K562 (cell line): Measurements from ENCODE around the gene MITF. TPM values are rescaled to one million over a fixed set of nuclear protein-coding genes. Genes with fewer than 3 reads are reported as not detected.

Experiments
- ATAC-seq: fragments of 200-7000 bp; cut with Tn5 transposase; 3 replicates; pipeline ENCODE4 v1.9.1; 2020; ENCODE audit warnings: moderate library complexity
- BruUV-seq: library from RNA; stranded (reverse); fragments of 400-500 nt; replicated peaks from 2 replicates; lab custom pipeline; 2021; lab: Mats Ljungman, UMichigan
- CTCF ChIA-PET: fragments of 300-600 bp; formaldehyde crosslinking; extraction: SDS; loops from one replicate; lab custom pipeline; 2021; ENCODE audit warnings: low intra/inter-chr PET ratio; lab: Yijun Ruan, JAX
- POLR2A ChIA-PET: fragments of 300-600, 350-650 bp; sonication (Branson Sonifier 250); formaldehyde crosslinking; extraction: SDS; loops from one replicate; lab custom pipeline; 2021; ENCODE audit warnings: antibody characterized with exemption, inconsistent platforms; lab: Yijun Ruan, JAX
- DNase-seq, 4 experiments: peaks; one replicate each; pipeline versions ENCODE4 v3.0.0 to v3.0.0-alpha.2; 2011 to 2018; ENCODE audit warnings: low spot score in 3 of 4, mixed read lengths in 3 of 4; ENCODE audit errors: extremely low read depth in 1 of 4
- FAIRE-seq: peaks from 2 replicates; lab custom pipeline; 2011; peaks lifted over from hg19 to GRCh38; lab: Jason Lieb, UNC
- H2AFZ ChIP-seq: 2 replicates; pipeline ENCODE4 v1.6.0; 2011; ENCODE audit warnings: low read depth, low read length, control low read depth, inconsistent platforms
- H3K27ac ChIP-seq: fragments of 200-600 bp; 3 replicates; pipeline ENCODE4 v1.8.0; 2011; ENCODE audit warnings: low read depth, mild to moderate bottlenecking, control low read depth, inconsistent platforms, low read length, moderate library complexity, mixed read lengths; ENCODE audit errors: extremely low read depth
- H3K27me3 ChIP-seq, 2 experiments: fragments of 300-600 bp in 1 of 2; 2 replicates in 1 of 2; 3 replicates in 1 of 2; pipeline versions ENCODE4 v1.6.0 to v1.8.0; 2011; ENCODE audit warnings: inconsistent platforms in 2 of 2, low read length in 2 of 2, mild to moderate bottlenecking in 1 of 2, mixed read lengths in 1 of 2, moderate library complexity in 1 of 2; ENCODE audit not compliant: control insufficient read depth in 2 of 2, insufficient read depth in 2 of 2
- H3K36me3 ChIP-seq: fragments of 300-600 bp; 3 replicates; pipeline ENCODE4 v1.8.0; 2011; ENCODE audit warnings: mild to moderate bottlenecking, low read length, inconsistent platforms; ENCODE audit not compliant: control insufficient read depth, insufficient read depth
- H3K4me1 ChIP-seq, 2 experiments: fragments of 200-600 bp in 1 of 2; replicated peaks in 1 of 2; 2 replicates in 1 of 2; 3 replicates in 1 of 2; pipeline versions ENCODE4 v1.5.1 to v1.8.0; 2011; ENCODE audit warnings: inconsistent platforms in 2 of 2, low read length in 2 of 2, mild to moderate bottlenecking in 1 of 2, mixed read lengths in 1 of 2, moderate library complexity in 1 of 2; ENCODE audit not compliant: control insufficient read depth in 2 of 2, insufficient read depth in 2 of 2
- H3K4me2 ChIP-seq: 2 replicates; pipeline ENCODE4 v1.6.1; 2011; ENCODE audit warnings: low read length, control low read depth, inconsistent platforms, mixed read lengths; ENCODE audit not compliant: insufficient read depth
- H3K4me3 ChIP-seq: fragments of 200-600 bp; sonication (generic), shearing (Covaris generic); 2 replicates; pipeline ENCODE4 v1.5.1; 2016; ENCODE audit warnings: control low read depth, inconsistent platforms
- H3K79me2 ChIP-seq: fragments of 200-600 bp; 3 replicates; pipeline ENCODE4 v1.8.0; 2011; ENCODE audit warnings: low read length, inconsistent platforms; ENCODE audit not compliant: control insufficient read depth, insufficient read depth
- H3K9ac ChIP-seq, 2 experiments: 2 replicates each; pipeline versions ENCODE4 v1.6.0 to v1.6.1; 2011; ENCODE audit warnings: low read depth in 2 of 2, low read length in 2 of 2, control low read depth in 1 of 2, inconsistent platforms in 1 of 2, mild to moderate bottlenecking in 1 of 2, mixed read lengths in 1 of 2; ENCODE audit not compliant: insufficient read depth in 1 of 2
- H3K9me1 ChIP-seq: one replicate; pipeline ENCODE4 v1.6.0; 2011; ENCODE audit warnings: inconsistent platforms, mild to moderate bottlenecking, low read length, moderate library complexity; ENCODE audit not compliant: control insufficient read depth, insufficient read depth
- H3K9me3 ChIP-seq: replicated peaks from 2 replicates; pipeline ENCODE4 v1.5.1; 2011; ENCODE audit warnings: low read depth, low read length, inconsistent platforms; ENCODE audit not compliant: control insufficient read depth, insufficient read depth
- H4K20me1 ChIP-seq: replicated peaks from 2 replicates; pipeline ENCODE4 v1.6.1; 2011; ENCODE audit warnings: low read length, inconsistent platforms, mixed read lengths; ENCODE audit not compliant: control insufficient read depth, insufficient read depth
- ARID3A ChIP-seq: IDR thresholded peaks from 2 replicates; pipeline ENCODE4 v1.6.1; 2012; ENCODE audit warnings: low read depth, low read length, improper control_type of control experiment, borderline replicate concordance
- PCBP1 ChIP-seq: fragments of 200-400 bp; formaldehyde crosslinking; IDR thresholded peaks from 2 replicates; pipeline ENCODE4 v1.6.1; 2018; ENCODE audit warnings: mild to moderate bottlenecking, low read depth, low read length; ENCODE audit not compliant: poor library complexity, severe bottlenecking
- THRAP3 ChIP-seq: fragments of 450-650 bp; IDR thresholded peaks from 2 replicates; pipeline ENCODE4 v1.6.1; 2016; ENCODE audit warnings: mild to moderate bottlenecking, inconsistent platforms, borderline replicate concordance
- WGBS: fragments of 100-300 bp; shearing (Covaris generic); methylation state at CpG from one replicate; pipeline ENCODE4 v1.1.6; 2016; ENCODE audit warnings: low coverage, mixed read lengths; ENCODE audit not compliant: insufficient coverage; ENCODE audit errors: missing lambda C conversion rate; 5-methylcytosine and 5-hydroxymethylcytosine counted together
- in situ Hi-C: fragments of 300-500 bp; cut with MboI; formaldehyde crosslinking; loops from 4 replicates; pipeline ENCODE4 v1.15.0; 2018; ENCODE audit warnings: inconsistent platforms, mixed read lengths
- intact Hi-C: fragments of 100-400 bp; cut with micrococcal nuclease; formaldehyde crosslinking; loops from 2 replicates; pipeline ENCODE4 v1.14.2; 2022
- polyA plus RNA-seq, 8 experiments: library from polyadenylated mRNA; depleted of rRNA in 4 of 8; stranded (reverse) in 5 of 8; unstranded in 3 of 8; fragments of >200 nt; fragmentation: Nextera tagmentation in 2 of 8; fragmentation: Illumina TruSeq in 1 of 8; extraction: Ambion mirVana in 2 of 8; extraction: Trizol in 1 of 8; gene quantifications; 2 replicates each; pipeline versions ENCODE4 v1.2.1 to v1.2.3, GENCODE V29; 2011 to 2014; ENCODE audit warnings: inconsistent platforms in 1 of 8, missing spikeins in 1 of 8
- total RNA-seq, 7 experiments: library from RNA; depleted of rRNA in 6 of 7; stranded (reverse); fragments of >200 nt in 6 of 7; fragmentation: Illumina TruSeq in 2 of 7; extraction: Trizol in 2 of 7; gene quantifications; 2 replicates each; pipeline versions ENCODE4 v1.2.1 to v1.2.3, GENCODE V29; 2011 to 2021; ENCODE audit warnings: low replicate concordance in 1 of 7
- TF ChIP-seq, protein P1 (sequence below): IDR thresholded peaks from 2 replicates; pipeline ENCODE4 v1.6.1; 2016; ENCODE audit warnings: missing genetic modification characterization, missing compliant biosample characterization

Gene MITF
- total and polyA plus RNA-seq, 9 of the 15 experiments (the other 6 are each of a cell fraction or from before 2014, with no cell fraction given) = 5.6 to 14.9 (median 11.1) TPM

- TF ChIP-seq ARID3A (no peak), THRAP3 (no peak)
- TF ChIP-seq, protein P1, sequence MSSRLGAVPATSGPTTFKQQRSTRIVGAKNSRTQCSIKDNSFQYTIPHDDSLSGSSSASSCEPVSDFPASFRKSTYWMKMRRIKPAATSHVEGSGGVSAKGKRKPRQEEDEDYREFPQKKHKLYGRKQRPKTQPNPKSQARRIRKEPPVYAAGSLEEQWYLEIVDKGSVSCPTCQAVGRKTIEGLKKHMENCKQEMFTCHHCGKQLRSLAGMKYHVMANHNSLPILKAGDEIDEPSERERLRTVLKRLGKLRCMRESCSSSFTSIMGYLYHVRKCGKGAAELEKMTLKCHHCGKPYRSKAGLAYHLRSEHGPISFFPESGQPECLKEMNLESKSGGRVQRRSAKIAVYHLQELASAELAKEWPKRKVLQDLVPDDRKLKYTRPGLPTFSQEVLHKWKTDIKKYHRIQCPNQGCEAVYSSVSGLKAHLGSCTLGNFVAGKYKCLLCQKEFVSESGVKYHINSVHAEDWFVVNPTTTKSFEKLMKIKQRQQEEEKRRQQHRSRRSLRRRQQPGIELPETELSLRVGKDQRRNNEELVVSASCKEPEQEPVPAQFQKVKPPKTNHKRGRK = no peak
These were observed 141.8 kb downstream of the MITF start (continued) for GRCh38 chr3:69881051-69881450.

DNA sequence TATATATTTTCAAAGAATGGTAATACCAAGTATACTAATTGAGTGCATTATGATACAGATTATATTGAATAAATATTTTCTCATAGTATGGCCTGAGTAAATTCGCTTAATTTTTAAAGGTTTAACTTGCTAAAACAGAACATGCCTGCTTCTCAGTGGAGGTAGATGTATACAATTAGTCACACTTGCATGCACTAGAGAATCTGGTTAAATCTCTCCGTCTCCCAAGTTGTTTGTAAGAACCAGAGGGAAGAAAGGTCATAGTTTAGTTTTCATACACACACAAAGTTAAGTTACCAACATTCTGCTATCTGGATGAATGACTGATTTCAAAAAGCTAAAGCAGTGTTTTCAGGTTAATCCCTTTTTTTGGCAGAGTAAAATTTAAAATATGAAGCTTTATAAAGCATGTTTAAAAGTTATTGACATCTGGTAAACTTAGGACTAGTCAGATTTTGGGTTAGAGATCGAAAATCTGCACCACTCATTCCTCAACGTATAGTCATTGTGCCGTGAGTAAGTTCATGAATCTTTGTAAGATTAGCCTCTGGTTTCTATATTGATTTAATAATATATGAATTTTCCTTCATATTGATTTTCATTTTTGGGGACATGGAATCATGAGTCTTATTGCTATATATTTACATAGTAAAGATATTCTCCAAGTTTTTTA, 142.6 kb downstream of the MITF start:
- H3K36me3 ChIP-seq = no peaks in the 10 kb centered on the region
- no peaks in the 10 kb centered on the region for H3K27me3 ChIP-seq
- DNase-seq = no peak
- BruUV-seq = no TSS peak
- H4K20me1 ChIP-seq = no peaks in the 10 kb centered on the region; the same call in 1 of the 2 replicates
- H3K9me3 ChIP-seq = no peaks in the 10 kb centered on the region
- no peak overlapping the region for H3K4me2 ChIP-seq
- ChIA-PET POLR2A (interaction anchor here (0.7 kb wide), 1 partner anchor 109 kb away, joined by 3 read pairs; no protein-coding TSS in a partner anchor), CTCF (no interaction called here)
- 85% methylated on average over 5 of the region's 5 CpGs for WGBS
- no peak overlapping the region for H3K9ac ChIP-seq
- no peaks in the 10 kb centered on the region for H3K4me1 ChIP-seq
- H3K4me3 ChIP-seq = no peak overlapping the region
- in situ Hi-C loops (no loop called here), intact Hi-C loops (no loop called here)
- H3K79me2 ChIP-seq = no peaks in the 10 kb centered on the region
- no peaks in the 10 kb centered on the region for H3K9me1 ChIP-seq
- FAIRE-seq = no peak
- no peak overlapping the region for H3K27ac ChIP-seq
- no peak for ATAC-seq
- no peak overlapping the region for H2AFZ ChIP-seq
- no peak for TF ChIP-seq PCBP1
